CD14-positive monocyte (primary cell): ENCODE measurements around the gene ZNF821. TPM values are rescaled to one million over a fixed set of nuclear protein-coding genes. Genes with fewer than 3 reads are reported as not detected.

Source experiments
- DNase-seq, 3 donors: peaks; one replicate each; pipeline ENCODE4 v3.0.0-alpha.2; 2011 to 2022
- H2AFZ ChIP-seq: 2 replicates; pipeline ENCODE4 v1.6.0; 2012; ENCODE audit warnings: mild to moderate bottlenecking, low read depth, low read length, inconsistent platforms; ENCODE audit not compliant: insufficient read depth, poor library complexity, severe bottlenecking
- H3K27ac ChIP-seq, 2 donors: 1 replicate in 1 of 2; 2 replicates in 1 of 2; pipeline ENCODE4 v1.5.1; 2012 to 2013; ENCODE audit warnings: low read length in 2 of 2, control low read depth in 1 of 2, inconsistent platforms in 1 of 2, low read depth in 1 of 2, mild to moderate bottlenecking in 1 of 2
- H3K27me3 ChIP-seq, 2 donors: one replicate each; pipeline versions ENCODE4 v1.6.0 to v1.6.1; 2011 to 2013; ENCODE audit warnings: low read length in 2 of 2; ENCODE audit not compliant: control insufficient read depth in 2 of 2, insufficient read depth in 2 of 2
- H3K36me3 ChIP-seq, 2 donors: replicated peaks in 1 of 2; 1 replicate in 1 of 2; 2 replicates in 1 of 2; pipeline versions ENCODE4 v1.5.1 to v1.6.1; 2012 to 2013; ENCODE audit warnings: low read length in 2 of 2, control low read depth in 1 of 2, inconsistent platforms in 1 of 2, mild to moderate bottlenecking in 1 of 2; ENCODE audit not compliant: insufficient read depth in 2 of 2, control insufficient read depth in 1 of 2
- H3K4me1 ChIP-seq, 2 donors: 1 replicate in 1 of 2; 2 replicates in 1 of 2; pipeline versions ENCODE4 v1.5.1 to v1.6.1; 2012 to 2013; ENCODE audit warnings: low read length in 2 of 2, control low read depth in 1 of 2, inconsistent platforms in 1 of 2, mild to moderate bottlenecking in 1 of 2, moderate library complexity in 1 of 2; ENCODE audit not compliant: insufficient read depth in 2 of 2, control insufficient read depth in 1 of 2
- H3K4me2 ChIP-seq: replicated peaks from 2 replicates; pipeline ENCODE3; 2012; ENCODE audit warnings: low read length, moderate library complexity, mild to moderate bottlenecking; ENCODE audit not compliant: poor library complexity, severe bottlenecking; ENCODE audit errors: extremely low read depth
- H3K4me3 ChIP-seq, 3 experiments: fragments of 200-600 bp in 1 of 3; sonication (generic) in 1 of 3; replicated peaks in 1 of 3; 1 replicate in 2 of 3; 2 replicates in 1 of 3; pipeline ENCODE4 v1.5.1; 2011 to 2013; ENCODE audit warnings: low read length in 3 of 3, mild to moderate bottlenecking in 3 of 3, control low read depth in 2 of 3, low read depth in 2 of 3, inconsistent platforms in 1 of 3, moderate library complexity in 1 of 3
- H3K79me2 ChIP-seq: 2 replicates; pipeline ENCODE4 v1.6.0; 2012; ENCODE audit warnings: mild to moderate bottlenecking, control low read depth, inconsistent platforms, low read length, moderate library complexity; ENCODE audit not compliant: insufficient read depth
- H3K9ac ChIP-seq: 2 replicates; pipeline ENCODE4 v1.6.0; 2017; ENCODE audit warnings: low read length, mild to moderate bottlenecking; ENCODE audit not compliant: insufficient read depth, poor library complexity, severe bottlenecking
- H3K9me3 ChIP-seq, 2 donors: replicated peaks in 1 of 2; 1 replicate in 1 of 2; 2 replicates in 1 of 2; pipeline versions ENCODE4 v1.5.1 to v1.6.1; 2012 to 2013; ENCODE audit warnings: low read length in 2 of 2, control low read depth in 1 of 2; ENCODE audit not compliant: control insufficient read depth in 1 of 2, insufficient read depth in 1 of 2
- H4K20me1 ChIP-seq: 2 replicates; pipeline ENCODE4 v1.6.0; 2012; ENCODE audit warnings: mild to moderate bottlenecking, low read length, control low read depth, moderate library complexity; ENCODE audit not compliant: insufficient read depth
- H3K27ac Mint-ChIP-seq, 7 donors: one replicate each; pipeline ENCODE4 v1.8.0; 2020; ENCODE audit warnings: mild to moderate bottlenecking in 7 of 7, mixed read lengths in 7 of 7, moderate library complexity in 6 of 7, inconsistent platforms in 2 of 7
- H3K27me3 Mint-ChIP-seq, 3 donors: one replicate each; pipeline ENCODE4 v1.8.0; 2021 to 2022; ENCODE audit warnings: low read depth in 3 of 3, mild to moderate bottlenecking in 3 of 3, mixed read lengths in 3 of 3, moderate library complexity in 3 of 3, inconsistent platforms in 1 of 3
- H3K36me3 Mint-ChIP-seq, 2 donors: one replicate each; pipeline ENCODE4 v1.8.0; 2020; ENCODE audit warnings: mixed read lengths in 2 of 2, inconsistent platforms in 1 of 2, mild to moderate bottlenecking in 1 of 2
- H3K4me1 Mint-ChIP-seq: one replicate; pipeline ENCODE4 v1.8.0; 2020; ENCODE audit warnings: mild to moderate bottlenecking, mixed read lengths
- H3K4me3 Mint-ChIP-seq, 2 donors: one replicate each; pipeline ENCODE4 v1.8.0; 2020; ENCODE audit warnings: mild to moderate bottlenecking in 2 of 2, mixed read lengths in 2 of 2, moderate library complexity in 1 of 2
- H3K9me3 Mint-ChIP-seq, 7 donors: one replicate each; pipeline ENCODE4 v1.8.0; 2020 to 2022; ENCODE audit warnings: mixed read lengths in 7 of 7, mild to moderate bottlenecking in 6 of 7, moderate library complexity in 6 of 7, inconsistent platforms in 2 of 7
- WGBS: methylation state at CpG from one replicate; pipeline ENCODE4 v1.1.5; 2013; ENCODE audit warnings: missing lambda C conversion rate; ENCODE audit not compliant: insufficient coverage; 5-methylcytosine and 5-hydroxymethylcytosine counted together
- intact Hi-C, 2 donors: fragments of 100-400 bp; cut with micrococcal nuclease; formaldehyde crosslinking; loops; one replicate each; pipeline versions ENCODE4 v1.15.0 to v1.15.1; 2023
- polyA plus RNA-seq, 3 donors: library from polyadenylated mRNA; depleted of rRNA in 1 of 3; unstranded in 2 of 3; stranded (reverse) in 1 of 3; fragments of 300-500 nt in 2 of 3; fragments of >200 nt in 1 of 3; fragmentation: Illumina TruSeq in 2 of 3; gene quantifications; 1 replicate in 2 of 3; 2 replicates in 1 of 3; pipeline ENCODE4 v1.2.3, GENCODE V29; 2012 to 2021
- TF ChIP-seq, protein P1 (sequence below): fragments of 200-600 bp; IDR thresholded peaks from one replicate; pipeline ENCODE4 v1.8.0; 2022; ENCODE audit warnings: antibody characterized with exemption, mild to moderate bottlenecking

ZNF821 gene
- polyA plus RNA-seq, 3 donors = 3.1 to 5.4 (median 4.9) TPM

DNA sequence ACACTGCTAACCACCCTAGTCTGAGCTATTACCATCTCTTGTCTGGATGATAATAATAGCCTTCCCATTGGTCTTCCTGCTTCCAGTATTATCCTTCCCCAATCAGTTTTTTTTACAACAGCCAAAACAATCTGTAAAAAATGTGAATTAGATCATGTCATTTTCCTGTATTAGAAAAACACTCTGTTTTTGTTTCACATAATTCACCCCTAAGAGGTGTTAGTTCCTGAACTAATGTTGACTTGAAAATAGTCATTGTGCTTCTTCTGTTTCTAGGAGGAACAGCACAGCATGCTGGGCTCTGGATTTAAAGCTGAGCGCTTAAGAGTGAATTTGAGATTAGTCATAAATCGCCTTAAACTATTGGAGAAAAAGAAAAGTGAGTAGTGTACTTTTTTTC is 31.4 kb upstream of the ZNF821 start:
- no peak overlapping the region for H3K4me2 ChIP-seq
- no peak for DNase-seq
- Mint-ChIP-seq H3K36me3 (peaks cover 54 to 78% of the 10 kb centered on the region in 2 donors), H3K4me3 (no peak overlapping the region), H3K4me1 (peaks cover 43% of the 10 kb centered on the region), H3K9me3 (peaks cover 0 to 12% (median 8%) of the 10 kb centered on the region in 7 donors), H3K27ac (peak overlapping the region in 1 of 7 donors; percentile 2), H3K27me3 (peaks cover 0 to 2% (median 1%) of the 10 kb centered on the region in 3 donors)
- WGBS = no CpG with 5 or more reads among the region's 2 CpGs
- H3K4me1 ChIP-seq = peaks cover 24 to 36% of the 10 kb centered on the region in 2 donors
- intact Hi-C loops = no loop called here
- H3K36me3 ChIP-seq = peaks cover 42 to 55% of the 10 kb centered on the region in 2 donors
- no peak overlapping the region for H3K27ac ChIP-seq
- no peaks in the 10 kb centered on the region for H3K27me3 ChIP-seq
- H3K79me2 ChIP-seq = peaks cover 100% of the 10 kb centered on the region
- H3K9ac ChIP-seq = no peak overlapping the region
- H3K4me3 ChIP-seq = no peak overlapping the region
- peaks cover 100% of the 10 kb centered on the region for H4K20me1 ChIP-seq
- TF ChIP-seq, protein P1, sequence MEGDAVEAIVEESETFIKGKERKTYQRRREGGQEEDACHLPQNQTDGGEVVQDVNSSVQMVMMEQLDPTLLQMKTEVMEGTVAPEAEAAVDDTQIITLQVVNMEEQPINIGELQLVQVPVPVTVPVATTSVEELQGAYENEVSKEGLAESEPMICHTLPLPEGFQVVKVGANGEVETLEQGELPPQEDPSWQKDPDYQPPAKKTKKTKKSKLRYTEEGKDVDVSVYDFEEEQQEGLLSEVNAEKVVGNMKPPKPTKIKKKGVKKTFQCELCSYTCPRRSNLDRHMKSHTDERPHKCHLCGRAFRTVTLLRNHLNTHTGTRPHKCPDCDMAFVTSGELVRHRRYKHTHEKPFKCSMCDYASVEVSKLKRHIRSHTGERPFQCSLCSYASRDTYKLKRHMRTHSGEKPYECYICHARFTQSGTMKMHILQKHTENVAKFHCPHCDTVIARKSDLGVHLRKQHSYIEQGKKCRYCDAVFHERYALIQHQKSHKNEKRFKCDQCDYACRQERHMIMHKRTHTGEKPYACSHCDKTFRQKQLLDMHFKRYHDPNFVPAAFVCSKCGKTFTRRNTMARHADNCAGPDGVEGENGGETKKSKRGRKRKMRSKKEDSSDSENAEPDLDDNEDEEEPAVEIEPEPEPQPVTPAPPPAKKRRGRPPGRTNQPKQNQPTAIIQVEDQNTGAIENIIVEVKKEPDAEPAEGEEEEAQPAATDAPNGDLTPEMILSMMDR = no peak
- H2AFZ ChIP-seq = no peak overlapping the region
- peaks cover 10% of the 10 kb centered on the region in 2 donors for H3K9me3 ChIP-seq

DNA sequence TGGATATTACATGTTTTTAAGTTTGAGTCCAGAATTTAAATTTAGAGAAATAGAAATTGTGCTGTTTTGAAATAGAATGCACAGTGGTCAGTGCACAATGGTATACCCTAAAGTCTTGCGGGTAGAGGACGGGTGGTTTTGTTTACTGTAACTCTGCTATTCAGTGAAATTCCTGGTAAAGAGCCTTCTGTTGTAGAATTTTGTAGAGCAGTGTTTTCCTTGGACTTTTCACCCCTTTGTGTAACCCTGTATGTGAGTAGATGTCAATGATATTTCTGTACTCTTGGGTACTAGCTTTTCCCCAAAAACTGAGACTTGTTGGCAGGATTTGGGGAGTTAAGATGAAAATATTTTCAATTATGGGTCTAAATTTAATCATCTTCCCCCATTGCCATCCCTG is 30.8 kb upstream of the ZNF821 start:
- no peak overlapping the region for H3K4me3 Mint-ChIP-seq
- H3K4me1 Mint-ChIP-seq = peaks cover 47% of the 10 kb centered on the region
- Histone ChIP-seq H3K27ac (no peak overlapping the region), H3K79me2 (peaks cover 100% of the 10 kb centered on the region), H3K9ac (no peak overlapping the region), H2AFZ (no peak overlapping the region), H3K4me2 (no peak overlapping the region), H3K36me3 (peaks cover 36 to 49% of the 10 kb centered on the region in 2 donors), H4K20me1 (peaks cover 100% of the 10 kb centered on the region), H3K27me3 (no peaks in the 10 kb centered on the region), H3K9me3 (peaks cover 7 to 9% of the 10 kb centered on the region in 2 donors), H3K4me3 (no peak overlapping the region), H3K4me1 (peaks cover 23 to 34% of the 10 kb centered on the region in 2 donors)
- WGBS = 90% methylated on average over 2 of the region's 2 CpGs
- TF ChIP-seq, protein P1 = no peak
- H3K36me3 Mint-ChIP-seq = peaks cover 48 to 76% of the 10 kb centered on the region in 2 donors
- H3K27ac Mint-ChIP-seq = peak overlapping the region in 1 of 7 donors; percentile 10
- DNase-seq = no peak
- intact Hi-C loops = no loop called here
- peaks cover 0 to 2% (median 1%) of the 10 kb centered on the region in 3 donors for H3K27me3 Mint-ChIP-seq
- H3K9me3 Mint-ChIP-seq = peaks cover 0 to 10% (median 7%) of the 10 kb centered on the region in 7 donors
